Activated B cell treated with CpG ODN at 0.5 μM for 24 hours (primary cell): ENCODE results near the gene NDUFB8. TPM values are rescaled to one million over a fixed set of nuclear protein-coding genes. Genes with fewer than 3 reads are reported as not detected.

ENCODE experiments used
- ATAC-seq: fragments of 200-7000 bp; cut with Tn5 transposase; one replicate; pipeline ENCODE4 v1.10.0; 2021; ENCODE audit warnings: low read depth, mild to moderate bottlenecking, moderate library complexity
- CTCF ChIA-PET: fragments of 350-600 bp; sonication (Branson Sonifier 250); formaldehyde crosslinking; loops from one replicate; lab custom pipeline; 2021; ENCODE audit warnings: antibody characterized with exemption; lab: Charles Lee
- POLR2A ChIA-PET: fragments of 350-600 bp; sonication (Branson Sonifier 250); formaldehyde crosslinking; loops from one replicate; lab custom pipeline; 2021; ENCODE audit warnings: antibody characterized with exemption; lab: Charles Lee
- DNase-seq: peaks from one replicate; pipeline ENCODE4 v3.0.0; 2022
- H3K27ac Mint-ChIP-seq: one replicate; pipeline ENCODE4 v1.8.0; 2020; ENCODE audit warnings: mixed read lengths
- H3K27me3 Mint-ChIP-seq: one replicate; pipeline ENCODE4 v1.8.0; 2021; ENCODE audit warnings: mixed read lengths
- H3K36me3 Mint-ChIP-seq: one replicate; pipeline ENCODE4 v1.8.0; 2021; ENCODE audit warnings: low read depth, mixed read lengths
- H3K4me1 Mint-ChIP-seq: one replicate; pipeline ENCODE4 v1.8.0; 2021; ENCODE audit warnings: mixed read lengths
- H3K4me3 Mint-ChIP-seq: one replicate; pipeline ENCODE4 v1.8.0; 2020; ENCODE audit warnings: mild to moderate bottlenecking, mixed read lengths
- H3K9me3 Mint-ChIP-seq: one replicate; pipeline ENCODE4 v1.8.0; 2020; ENCODE audit warnings: mixed read lengths
- CTCF ChIP-seq: fragments of 200-600 bp; IDR thresholded peaks from one replicate; pipeline ENCODE4 v1.8.0; 2022; ENCODE audit warnings: antibody characterized with exemption, mild to moderate bottlenecking
- intact Hi-C: fragments of 100-400 bp; cut with micrococcal nuclease; formaldehyde crosslinking; loops from one replicate; pipeline ENCODE4 v1.15.1; 2024
- total RNA-seq: library from RNA; stranded (reverse); gene quantifications from 2 replicates; pipeline ENCODE4 v1.2.3, GENCODE V29; 2022

NDUFB8 gene
- total RNA-seq, 1 donor from 2014 or later = 191 TPM

- peaks cover 2% of the 10 kb centered on the region for H3K9me3 Mint-ChIP-seq
- ATAC-seq = no peak
- H3K27ac Mint-ChIP-seq = no peak overlapping the region
- ChIA-PET POLR2A (no interaction called here), CTCF (no interaction called here)
- no peak overlapping the region for H3K4me3 Mint-ChIP-seq
- peaks cover 9% of the 10 kb centered on the region for H3K4me1 Mint-ChIP-seq
- DNase-seq = no peak
- no peak for TF ChIP-seq CTCF
- intact Hi-C loops = loop anchor here (2.0 kb wide), 1 partner anchor 133 kb away; the partner anchor contains the start of gene SCD
- peaks cover 2% of the 10 kb centered on the region for H3K36me3 Mint-ChIP-seq
- H3K27me3 Mint-ChIP-seq = peaks cover 30% of the 10 kb centered on the region
Observed at GRCh38 chr10:100480002-100480401, 49.7 kb downstream of the NDUFB8 start.

- POLR2A ChIA-PET = no interaction called here
- H3K36me3 Mint-ChIP-seq = peaks cover 2% of the 10 kb centered on the region
- peaks cover 9% of the 10 kb centered on the region for H3K4me1 Mint-ChIP-seq
- TF ChIP-seq CTCF = no peak
- no peak for DNase-seq
- peaks cover 2% of the 10 kb centered on the region for H3K9me3 Mint-ChIP-seq
- H3K27me3 Mint-ChIP-seq = peaks cover 30% of the 10 kb centered on the region
- CTCF ChIA-PET = no interaction called here
- ATAC-seq = no peak
- intact Hi-C loops = no loop called here
- H3K27ac Mint-ChIP-seq = no peak overlapping the region
- H3K4me3 Mint-ChIP-seq = no peak overlapping the region
Observed at GRCh38 chr10:100479037-100479436, 50.6 kb downstream of the NDUFB8 start.

- no peak for DNase-seq
- Mint-ChIP-seq H3K4me1 (peaks cover 9% of the 10 kb centered on the region), H3K4me3 (no peak overlapping the region), H3K27me3 (peaks cover 28% of the 10 kb centered on the region), H3K36me3 (peaks cover 2% of the 10 kb centered on the region), H3K9me3 (peaks cover 2% of the 10 kb centered on the region), H3K27ac (no peak overlapping the region)
- intact Hi-C loops = no loop called here
- POLR2A ChIA-PET = no interaction called here
- no peak for TF ChIP-seq CTCF
- no peak for ATAC-seq
- CTCF ChIA-PET = no interaction called here
Observed at GRCh38 chr10:100477970-100478369, 51.7 kb downstream of the NDUFB8 start.

Other genes starting within 250 kb of the NDUFB8 start
- 47.7 and 52.3 TPM in 2 replicates for gene BLOC1S2, start 243.2 kb downstream of the NDUFB8 start, total RNA-seq
- not detected in 2 replicates for gene PKD2L1, start 199.6 kb downstream of the NDUFB8 start, total RNA-seq
- 24.9 and 26.0 TPM in 2 replicates for gene SCD, start 182.6 kb downstream of the NDUFB8 start, total RNA-seq
- gene WNT8B, start 66.9 kb downstream of the NDUFB8 start, total RNA-seq = not detected in 2 replicates
- 19.8 and 21.6 TPM in 2 replicates for gene SEC31B, start 10.0 kb downstream of the NDUFB8 start, total RNA-seq
- 55.8 and 59.9 TPM in 2 replicates for gene HIF1AN, start 6.1 kb upstream of the NDUFB8 start, total RNA-seq
- gene PAX2, start 215.7 kb upstream of the NDUFB8 start, total RNA-seq = not detected in 2 replicates